Stimulated activated naive CD4-positive, alpha-beta T cell (primary cell): Measurements from ENCODE around the gene AHNAK.

Source experiments
- DNase-seq, 6 experiments: peaks; one replicate each; lab custom pipeline; 2025; lab: John Stamatoyannopoulos, UW

Gene AHNAK

GRCh38 chr11:62498031-62498430 lies 48.6 kb downstream of the AHNAK start:
- DNase-seq: no peak

GRCh38 chr11:62497132-62497801 lies 49.3 kb downstream of the AHNAK start:
- DNase-seq: no peak

GRCh38 chr11:62496676-62497075 lies 49.9 kb downstream of the AHNAK start:
- DNase-seq: no peak

- DNase-seq: no peak
Measured at GRCh38 chr11:62494246-62494645, 52.4 kb downstream of the AHNAK start.

- no peak for DNase-seq
Measured at GRCh38 chr11:62493801-62494200, 52.8 kb downstream of the AHNAK start.

GRCh38 chr11:62492586-62492985 lies 54.0 kb downstream of the AHNAK start:
- DNase-seq: no peak

GRCh38 chr11:62491571-62492329 lies 54.9 kb downstream of the AHNAK start:
- DNase-seq: no peak

GRCh38 chr11:62489204-62489603 lies 57.4 kb downstream of the AHNAK start:
- no peak for DNase-seq

GRCh38 chr11:62487738-62488551 lies 58.7 kb downstream of the AHNAK start:
- peak in 1 of 6 experiments; percentile 15 for DNase-seq

GRCh38 chr11:62487136-62487535 lies 59.5 kb downstream of the AHNAK start:
- DNase-seq: no peak

- DNase-seq: no peak
Measured at GRCh38 chr11:62484352-62484751, 62.3 kb downstream of the AHNAK start.

GRCh38 chr11:62482753-62483152 lies 63.9 kb downstream of the AHNAK start:
- DNase-seq: no peak

- no peak for DNase-seq
Measured at GRCh38 chr11:62479631-62480201, 66.9 kb downstream of the AHNAK start.

GRCh38 chr11:62477927-62478326 lies 68.7 kb downstream of the AHNAK start:
- DNase-seq: no peak

- no peak for DNase-seq
Measured at GRCh38 chr11:62472063-62472884, 74.3 kb downstream of the AHNAK start.

- DNase-seq: no peak
Measured at GRCh38 chr11:62471603-62472002, 75.0 kb downstream of the AHNAK start.

- no peak for DNase-seq
Measured at GRCh38 chr11:62468577-62468976, 78.0 kb downstream of the AHNAK start.

- no peak for DNase-seq
Measured at GRCh38 chr11:62466444-62466843, 80.2 kb downstream of the AHNAK start.

- DNase-seq: no peak
Measured at GRCh38 chr11:62464655-62465054, 82.0 kb downstream of the AHNAK start.

- DNase-seq: no peak
Measured at GRCh38 chr11:62463121-62463542, 83.5 kb downstream of the AHNAK start.

GRCh38 chr11:62462508-62462892 lies 84.1 kb downstream of the AHNAK start:
- DNase-seq: no peak
